AG04450 (cell line): ENCODE data around the gene CEP128. TPM values are rescaled to one million over a fixed set of nuclear protein-coding genes. Genes with fewer than 3 reads are reported as not detected.

Source experiments
- CTCF ChIA-PET: fragments of 300-600, 350-600 bp; formaldehyde crosslinking; extraction: SDS; loops from one replicate; lab custom pipeline; 2022; ENCODE audit warnings: antibody characterized with exemption, inconsistent platforms; lab: Charles Lee
- POLR2A ChIA-PET: fragments of 350-600 bp; formaldehyde crosslinking; extraction: SDS; loops from one replicate; lab custom pipeline; 2021; ENCODE audit warnings: antibody characterized with exemption, inconsistent platforms; lab: Yijun Ruan, JAX
- DNase-seq: peaks from one replicate; pipeline ENCODE4 v3.0.0-alpha.2; 2011; ENCODE audit warnings: low read depth, low spot score
- H3K27ac ChIP-seq: one replicate; pipeline ENCODE4 v1.5.1; 2012; ENCODE audit warnings: low read depth, low read length, control low read depth
- H3K27me3 ChIP-seq: one replicate; pipeline ENCODE4 v1.6.0; 2012; ENCODE audit warnings: low read length; ENCODE audit not compliant: control insufficient read depth, insufficient read depth
- H3K4me3 ChIP-seq: 2 replicates; pipeline ENCODE4 v1.5.1; 2011; ENCODE audit warnings: mild to moderate bottlenecking, low read depth, low read length, control low read depth
- H3K9me3 ChIP-seq: 2 replicates; pipeline ENCODE4 v1.5.1; 2012; ENCODE audit warnings: low read length; ENCODE audit not compliant: control insufficient read depth, insufficient read depth
- polyA plus RNA-seq: library from polyadenylated mRNA; depleted of rRNA; stranded (reverse); fragments of >200 nt; gene quantifications from 2 replicates; pipeline ENCODE4 v1.2.3, GENCODE V29; 2011
- TF ChIP-seq, protein P1 (sequence below): IDR thresholded peaks from 2 replicates; pipeline ENCODE4 v1.5.1; 2011; ENCODE audit warnings: low read depth, low read length, control low read depth, inconsistent platforms

Gene CEP128
- polyA plus RNA-seq, 1 experiment = 1.8 TPM

DNA sequence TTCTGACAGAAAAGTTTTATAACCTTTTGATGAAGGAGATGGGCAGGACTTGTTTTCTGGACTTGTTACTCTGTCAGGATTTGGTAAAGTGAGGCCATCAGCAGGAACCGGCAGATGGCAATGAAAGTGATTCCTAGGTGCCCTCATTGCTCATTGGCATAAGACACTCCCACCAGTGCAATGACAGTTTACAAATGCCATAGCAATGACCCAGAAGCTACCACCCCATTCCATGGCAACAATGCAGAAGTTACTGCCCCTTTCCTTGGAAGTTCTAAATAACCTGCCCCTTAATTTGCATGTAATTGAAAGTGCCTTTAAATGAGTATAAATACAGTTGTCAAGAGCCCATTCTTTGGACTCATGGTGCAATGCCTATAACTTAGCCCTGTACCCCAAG lies 222.6 kb downstream of the CEP128 start:
- POLR2A ChIA-PET = interaction anchor here (0.6 kb wide), 1 partner anchor 99 kb away, joined by 3 read pairs; no protein-coding TSS in a partner anchor
- DNase-seq = no peak
- no peaks in the 10 kb centered on the region for H3K9me3 ChIP-seq
- H3K4me3 ChIP-seq = no peak overlapping the region
- TF ChIP-seq, protein P1, sequence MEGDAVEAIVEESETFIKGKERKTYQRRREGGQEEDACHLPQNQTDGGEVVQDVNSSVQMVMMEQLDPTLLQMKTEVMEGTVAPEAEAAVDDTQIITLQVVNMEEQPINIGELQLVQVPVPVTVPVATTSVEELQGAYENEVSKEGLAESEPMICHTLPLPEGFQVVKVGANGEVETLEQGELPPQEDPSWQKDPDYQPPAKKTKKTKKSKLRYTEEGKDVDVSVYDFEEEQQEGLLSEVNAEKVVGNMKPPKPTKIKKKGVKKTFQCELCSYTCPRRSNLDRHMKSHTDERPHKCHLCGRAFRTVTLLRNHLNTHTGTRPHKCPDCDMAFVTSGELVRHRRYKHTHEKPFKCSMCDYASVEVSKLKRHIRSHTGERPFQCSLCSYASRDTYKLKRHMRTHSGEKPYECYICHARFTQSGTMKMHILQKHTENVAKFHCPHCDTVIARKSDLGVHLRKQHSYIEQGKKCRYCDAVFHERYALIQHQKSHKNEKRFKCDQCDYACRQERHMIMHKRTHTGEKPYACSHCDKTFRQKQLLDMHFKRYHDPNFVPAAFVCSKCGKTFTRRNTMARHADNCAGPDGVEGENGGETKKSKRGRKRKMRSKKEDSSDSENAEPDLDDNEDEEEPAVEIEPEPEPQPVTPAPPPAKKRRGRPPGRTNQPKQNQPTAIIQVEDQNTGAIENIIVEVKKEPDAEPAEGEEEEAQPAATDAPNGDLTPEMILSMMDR = no peak
- no peaks in the 10 kb centered on the region for H3K27me3 ChIP-seq
- no peak overlapping the region for H3K27ac ChIP-seq
- CTCF ChIA-PET = no interaction called here

DNA sequence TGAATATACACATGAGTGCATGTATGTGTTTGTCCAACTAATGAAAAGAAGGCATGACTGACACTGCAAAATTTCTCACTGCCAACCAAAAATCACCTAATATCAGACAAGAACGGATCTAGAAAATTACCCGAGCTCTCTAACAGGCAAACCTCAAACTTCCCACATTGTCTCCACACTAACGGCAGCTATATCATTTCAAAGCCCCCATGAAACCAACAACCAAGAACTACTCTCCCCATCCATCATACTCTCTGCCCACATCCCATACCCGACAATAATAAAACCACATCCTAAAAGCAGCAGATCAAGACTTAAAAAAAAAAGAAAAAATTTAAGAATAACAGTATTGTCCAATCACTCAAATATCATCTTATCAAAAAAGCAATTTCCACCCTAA lies 227.1 kb downstream of the CEP128 start:
- TF ChIP-seq, protein P1 = no peak
- ChIA-PET POLR2A (no interaction called here), CTCF (no interaction called here)
- no peak overlapping the region for H3K27ac ChIP-seq
- H3K9me3 ChIP-seq = no peaks in the 10 kb centered on the region; the same call in 1 of the 2 replicates
- no peaks in the 10 kb centered on the region for H3K27me3 ChIP-seq
- H3K4me3 ChIP-seq = no peak overlapping the region
- no peak for DNase-seq

DNA sequence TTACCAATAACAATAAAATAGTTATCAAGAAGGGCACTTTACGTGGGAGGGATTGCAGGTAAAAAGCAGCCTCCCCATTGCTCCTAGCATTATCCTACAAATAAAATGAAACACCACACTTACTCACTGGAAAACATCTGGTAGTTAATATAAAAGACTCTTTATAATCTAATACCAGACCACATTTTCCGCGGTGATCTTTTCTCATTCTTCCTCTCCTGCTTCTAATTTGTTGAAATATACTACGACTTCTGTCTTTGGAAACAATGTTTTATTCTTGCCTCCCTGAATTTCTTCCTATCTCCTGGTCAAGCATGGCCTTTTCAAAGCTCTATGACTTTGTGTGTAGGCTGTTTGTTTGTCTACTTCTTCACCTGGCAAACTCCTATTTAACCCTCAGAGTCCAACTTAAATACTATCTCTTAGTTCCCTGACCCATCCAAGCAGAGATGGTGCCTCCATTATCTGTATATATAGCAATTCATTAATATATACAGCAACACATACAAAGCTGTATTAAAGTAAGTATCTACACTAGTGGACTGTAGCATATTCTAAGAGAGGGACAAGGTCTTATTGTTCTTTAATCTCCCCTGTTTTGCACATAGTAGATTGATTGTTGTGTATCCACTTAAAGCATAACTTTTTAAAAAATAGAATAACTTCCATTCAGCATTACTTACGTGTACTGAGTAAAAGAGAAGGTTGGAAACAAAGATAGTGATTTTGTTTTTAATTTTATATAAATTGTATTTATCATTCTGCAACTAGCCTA lies 228.3 kb downstream of the CEP128 start:
- CTCF ChIA-PET = no interaction called here

DNA sequence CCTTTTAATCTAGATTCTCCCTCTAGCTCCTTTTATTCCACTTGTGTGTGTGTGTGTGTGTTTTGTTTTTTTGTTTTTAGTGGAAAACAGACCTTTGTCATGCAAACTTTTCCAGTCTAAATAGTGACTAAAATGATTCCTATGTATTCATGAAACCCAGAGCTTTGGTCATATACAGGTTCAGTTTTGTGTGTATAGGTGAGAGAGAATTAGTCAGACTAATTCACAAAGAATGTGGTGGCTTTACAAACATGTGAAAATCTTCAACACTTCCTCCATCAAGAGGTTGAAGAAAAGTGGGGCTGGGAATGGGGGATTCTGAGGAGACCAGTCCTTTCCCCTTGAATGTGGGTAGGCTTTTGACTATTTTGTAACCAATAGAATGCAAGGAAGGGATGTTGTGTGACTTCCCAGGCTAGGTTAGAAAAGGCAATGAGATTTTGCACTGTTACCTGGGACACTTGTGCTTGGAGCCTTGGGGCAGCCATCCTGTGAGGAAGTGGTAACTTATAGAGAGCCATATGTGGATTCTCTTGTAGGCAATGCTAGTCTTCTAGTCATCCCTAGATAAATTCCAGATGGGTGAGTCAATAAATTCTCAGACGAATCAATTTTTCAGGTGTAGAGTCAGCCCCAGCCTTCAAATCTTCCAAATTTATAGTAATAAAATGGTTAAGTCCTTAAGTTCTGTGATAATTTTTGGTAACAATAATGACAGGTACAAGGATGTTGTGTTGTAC lies 236.1 kb downstream of the CEP128 start:
- no peak overlapping the region for H3K27ac ChIP-seq
- DNase-seq = no peak
- ChIA-PET CTCF (no interaction called here), POLR2A (no interaction called here)
- TF ChIP-seq, protein P1 = no peak
- H3K27me3 ChIP-seq = no peaks in the 10 kb centered on the region
- no peak overlapping the region for H3K4me3 ChIP-seq
- H3K9me3 ChIP-seq = no peaks in the 10 kb centered on the region

More for the DNA sequence above, 228.3 kb downstream of the CEP128 start:
- Histone ChIP-seq H3K4me3 (no peak overlapping the region), H3K9me3 (no peaks in the 10 kb centered on the region; the same call in 1 of the 2 replicates), H3K27ac (no peak overlapping the region), H3K27me3 (no peaks in the 10 kb centered on the region)
- POLR2A ChIA-PET = no interaction called here
- DNase-seq = no peak
- TF ChIP-seq, protein P1 = no peak

DNA sequence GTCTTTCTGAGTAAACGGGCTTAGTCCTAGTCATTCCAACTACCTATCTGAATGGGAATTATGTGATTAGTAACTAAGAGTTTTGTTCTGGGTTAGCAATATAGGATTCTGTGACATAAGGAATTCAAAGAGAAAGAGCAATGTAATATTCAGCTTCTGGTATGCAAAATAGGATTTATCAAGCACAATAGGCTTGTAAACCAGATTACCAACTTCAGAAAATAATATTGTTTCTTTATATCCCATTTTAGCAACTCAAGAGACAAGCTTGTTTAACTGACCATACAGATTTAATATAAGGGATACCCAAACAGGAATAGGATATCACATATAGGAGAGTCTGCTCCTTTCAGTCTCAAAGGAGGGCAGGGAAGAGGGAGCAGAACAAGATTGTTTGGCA lies 240.9 kb downstream of the CEP128 start:
- POLR2A ChIA-PET = no interaction called here
- CTCF ChIA-PET = no interaction called here
- H3K27ac ChIP-seq = no peak overlapping the region
- DNase-seq = no peak
- H3K9me3 ChIP-seq = no peaks in the 10 kb centered on the region
- TF ChIP-seq, protein P1 = no peak
- H3K4me3 ChIP-seq = no peak overlapping the region
- no peaks in the 10 kb centered on the region for H3K27me3 ChIP-seq
